ENCODE results near the gene TTC7B.

The TTC7B gene

GRCh38 chr14:90604356-90604755, 211.9 kb downstream of the TTC7B start:
- Histone ChIP-seq H3K27me3 (ENCODE audit: insufficient read depth, poor library complexity, severe bottlenecking) (peaks cover 17% of the 10 kb centered on the region), H3K27ac (replicated peaks) (no peak overlapping the region), H3K4me3 (replicated peaks; ENCODE audit: insufficient read depth, low read length) (no peak overlapping the region)
- TF ChIP-seq GABPA (IDR thresholded peaks at IDR 0.05; ENCODE audit: low read depth) (no peak), POLR2AphosphoS5 (IDR thresholded peaks at IDR 0.05; ENCODE audit: low read depth) (no peak), CTCF (IDR thresholded peaks at IDR 0.05; ENCODE audit: insufficient read depth, low read length) (no peak), SPI1 (IDR thresholded peaks at IDR 0.05; ENCODE audit: borderline replicate concordance, low read depth) (no peak), REST (IDR thresholded peaks at IDR 0.05; ENCODE audit: insufficient replicate concordance, low read depth) (no peak)
- DNase-seq (ENCODE audit: low read depth in 1 of 2, low spot score in 1 of 2): no peak

GRCh38 chr14:90603841-90604240, 212.4 kb downstream of the TTC7B start:
- H3K4me3 ChIP-seq (replicated peaks; ENCODE audit: insufficient read depth, low read length): no peak overlapping the region
- H3K27ac ChIP-seq (replicated peaks): no peak overlapping the region
- peaks cover 17% of the 10 kb centered on the region for H3K27me3 ChIP-seq (ENCODE audit: insufficient read depth, poor library complexity, severe bottlenecking)
- no peak for DNase-seq (ENCODE audit: low read depth in 1 of 2, low spot score in 1 of 2)
- TF ChIP-seq CTCF (IDR thresholded peaks at IDR 0.05; ENCODE audit: insufficient read depth, low read length) (no peak), GABPA (IDR thresholded peaks at IDR 0.05; ENCODE audit: low read depth) (no peak), SPI1 (IDR thresholded peaks at IDR 0.05; ENCODE audit: borderline replicate concordance, low read depth) (no peak), POLR2AphosphoS5 (IDR thresholded peaks at IDR 0.05; ENCODE audit: low read depth) (no peak), REST (IDR thresholded peaks at IDR 0.05; ENCODE audit: insufficient replicate concordance, low read depth) (no peak)

- no peak for TF ChIP-seq CTCF (IDR thresholded peaks at IDR 0.05; ENCODE audit: insufficient read depth, low read length)
- no peak for TF ChIP-seq POLR2AphosphoS5 (IDR thresholded peaks at IDR 0.05; ENCODE audit: low read depth)
- TF ChIP-seq GABPA (IDR thresholded peaks at IDR 0.05; ENCODE audit: low read depth): no peak
- no peak for TF ChIP-seq SPI1 (IDR thresholded peaks at IDR 0.05; ENCODE audit: borderline replicate concordance, low read depth)
- TF ChIP-seq REST (IDR thresholded peaks at IDR 0.05; ENCODE audit: insufficient replicate concordance, low read depth): no peak
- Histone ChIP-seq H3K27me3 (ENCODE audit: insufficient read depth, poor library complexity, severe bottlenecking) (peaks cover 17% of the 10 kb centered on the region), H3K27ac (replicated peaks) (no peak overlapping the region), H3K4me3 (replicated peaks; ENCODE audit: insufficient read depth, low read length) (no peak overlapping the region)
- no peak for DNase-seq (ENCODE audit: low read depth in 1 of 2, low spot score in 1 of 2)
Measured at GRCh38 chr14:90603336-90603735, 212.9 kb downstream of the TTC7B start.

Measured in HL-60 (cell line).